Right atrium auricular region (tissue), 2 donors: ENCODE results near the gene ALOX5. TPM values are rescaled to one million over a fixed set of nuclear protein-coding genes. Genes with fewer than 3 reads are reported as not detected.

Experiments
- DNase-seq: peaks from one replicate; pipeline ENCODE4 v3.0.0-alpha.2; 2019; ENCODE audit warnings: low spot score
- H3K27ac ChIP-seq, 2 donors: fragments of 200-600 bp; sonication (generic); 1 replicate in 1 of 2; 2 replicates in 1 of 2; pipeline ENCODE4 v1.5.1; 2016 to 2019
- H3K27me3 ChIP-seq, 2 donors: fragments of 200-600 bp; sonication (generic); one replicate each; pipeline versions ENCODE4 v1.5.1 to v1.6.0; 2017 to 2019
- H3K36me3 ChIP-seq: fragments of 200-600 bp; sonication (generic); one replicate; pipeline ENCODE4 v1.5.1; 2016
- H3K4me1 ChIP-seq, 2 donors: fragments of 200-600 bp; sonication (generic); one replicate each; pipeline versions ENCODE4 v1.5.1 to v1.6.0; 2017 to 2019
- H3K4me3 ChIP-seq, 2 donors: fragments of 200-600 bp; sonication (generic); 1 replicate in 1 of 2; 2 replicates in 1 of 2; pipeline ENCODE4 v1.5.1; 2017 to 2019; ENCODE audit warnings: mild to moderate bottlenecking in 1 of 2, moderate library complexity in 1 of 2
- H3K9me3 ChIP-seq, 2 donors: fragments of 200-600 bp; sonication (generic); one replicate each; pipeline ENCODE4 v1.5.1; 2019
- CTCF ChIP-seq, 2 donors: fragments of 200-600 bp; sonication (generic); IDR thresholded peaks; one replicate each; pipeline ENCODE4 v1.5.1; 2019; ENCODE audit warnings: antibody characterized with exemption in 2 of 2
- total RNA-seq, 2 donors: library from RNA; depleted of rRNA; stranded (reverse); fragments of >200 nt; gene quantifications; one replicate each; pipeline ENCODE4 v1.1.0, GENCODE V29; 2016

The ALOX5 gene
- total RNA-seq, 2 donors from 2014 or later, result 6.3 to 16.0 TPM

- DNase-seq, result no peak
- Histone ChIP-seq H3K9me3 (no peaks in the 10 kb centered on the region), H3K36me3 (no peaks in the 10 kb centered on the region), H3K4me3 (no peak overlapping the region), H3K27ac (no peak overlapping the region), H3K4me1 (peaks cover 0 to 40% of the 10 kb centered on the region in 2 donors), H3K27me3 (no peaks in the 10 kb centered on the region)
- no peak for TF ChIP-seq CTCF (IDR thresholded peaks at IDR 0.05)
These were observed 92.8 kb downstream of the ALOX5 start for GRCh38 chr10:45466784-45467183.

- Histone ChIP-seq H3K27me3 (no peaks in the 10 kb centered on the region), H3K4me1 (peaks cover 0 to 44% of the 10 kb centered on the region in 2 donors), H3K36me3 (no peaks in the 10 kb centered on the region), H3K27ac (no peak overlapping the region), H3K9me3 (no peaks in the 10 kb centered on the region), H3K4me3 (no peak overlapping the region)
- TF ChIP-seq CTCF (IDR thresholded peaks at IDR 0.05), result no peak
- no peak for DNase-seq
These were observed 94.1 kb downstream of the ALOX5 start for GRCh38 chr10:45468079-45468478.

GRCh38 chr10:45470098-45471012, 96.3 kb downstream of the ALOX5 start:
- Histone ChIP-seq H3K27ac (peak overlapping the region; percentile 24 to 26), H3K9me3 (no peaks in the 10 kb centered on the region), H3K4me3 (no peak overlapping the region), H3K4me1 (peaks cover 0 to 25% of the 10 kb centered on the region in 2 donors), H3K27me3 (no peaks in the 10 kb centered on the region), H3K36me3 (no peaks in the 10 kb centered on the region)
- DNase-seq, result no peak
- TF ChIP-seq CTCF (IDR thresholded peaks at IDR 0.05), result no peak

GRCh38 chr10:45471059-45471458, 97.0 kb downstream of the ALOX5 start:
- H3K27ac ChIP-seq, result no peak overlapping the region
- peaks cover 0 to under 1% of the 10 kb centered on the region in 2 donors for H3K9me3 ChIP-seq
- no peaks in the 10 kb centered on the region for H3K27me3 ChIP-seq
- H3K36me3 ChIP-seq, result no peaks in the 10 kb centered on the region
- H3K4me1 ChIP-seq, result peaks cover 0 to 24% of the 10 kb centered on the region in 2 donors
- no peak overlapping the region for H3K4me3 ChIP-seq
- no peak for DNase-seq
- no peak for TF ChIP-seq CTCF (IDR thresholded peaks at IDR 0.05)

- Histone ChIP-seq H3K27me3 (no peaks in the 10 kb centered on the region), H3K36me3 (no peaks in the 10 kb centered on the region), H3K27ac (no peak overlapping the region), H3K9me3 (peaks cover 0 to 7% of the 10 kb centered on the region in 2 donors), H3K4me1 (peaks cover 0 to 24% of the 10 kb centered on the region in 2 donors), H3K4me3 (no peak overlapping the region)
- TF ChIP-seq CTCF (IDR thresholded peaks at IDR 0.05), result no peak
- no peak for DNase-seq
These were observed 97.7 kb downstream of the ALOX5 start for GRCh38 chr10:45471531-45472310.
